Erythroblast (primary cell): ENCODE data around the gene PFKFB3.

ENCODE experiments used
- GATA1 ChIP-seq: IDR thresholded peaks from 2 replicates; pipeline ENCODE4 v1.6.1; 2011; ENCODE audit warnings: low read depth, mild to moderate bottlenecking, control low read depth, low read length, moderate library complexity
- POLR2A ChIP-seq: IDR thresholded peaks from 2 replicates; pipeline ENCODE4 v1.6.1; 2011; ENCODE audit warnings: mild to moderate bottlenecking, low read length

GRCh38 chr10:6226216-6226615 lies 23.5 kb downstream of the PFKFB3 start:
- TF ChIP-seq POLR2A (no peak), GATA1 (no peak)
